ENCODE data around the gene EPPIN.
"Not testable (repeated sequence)": the region's sequence is repeated elsewhere in the genome, so short reads cannot be mapped to it uniquely, and the experiment has no call there.

Gene EPPIN

GRCh38 chr20:45547206-45547770, at the start of gene EPPIN:
EPPIN (minus strand) TSS chr20:45547401; CDS start chr20:45547357, 44 bp downstream.
- no peak for DNase-seq (ENCODE audit: low read depth in 2 of 2)

GRCh38 chr20:45595235-45595634, 48.0 kb upstream of the EPPIN start:
- no peak for DNase-seq (ENCODE audit: low read depth in 2 of 2)

GRCh38 chr20:45593498-45593897, 46.3 kb upstream of the EPPIN start:
- DNase-seq (ENCODE audit: low read depth in 2 of 2): no peak

- peak; percentile 16 to 24 for DNase-seq (ENCODE audit: low read depth in 2 of 2)
Measured at GRCh38 chr20:45592574-45593189, 45.5 kb upstream of the EPPIN start.

GRCh38 chr20:45589725-45590124, 42.5 kb upstream of the EPPIN start:
- DNase-seq (ENCODE audit: low read depth in 2 of 2): no peak

GRCh38 chr20:45588800-45589199, 41.6 kb upstream of the EPPIN start:
- no peak for DNase-seq (ENCODE audit: low read depth in 2 of 2)

- DNase-seq (ENCODE audit: low read depth in 2 of 2): not testable (repeated sequence)
Measured at GRCh38 chr20:45585986-45586385, 38.8 kb upstream of the EPPIN start.

- DNase-seq (ENCODE audit: low read depth in 2 of 2): not testable (repeated sequence)
Measured at GRCh38 chr20:45584294-45584693, 37.1 kb upstream of the EPPIN start.

GRCh38 chr20:45583502-45583901, 36.3 kb upstream of the EPPIN start:
- no peak for DNase-seq (ENCODE audit: low read depth in 2 of 2)

- no peak for DNase-seq (ENCODE audit: low read depth in 2 of 2)
Measured at GRCh38 chr20:45581702-45582101, 34.5 kb upstream of the EPPIN start.

- no peak for DNase-seq (ENCODE audit: low read depth in 2 of 2)
Measured at GRCh38 chr20:45579184-45579583, 32.0 kb upstream of the EPPIN start, which contains the start of gene WFDC8. WFDC8 (minus strand) TSS chr20:45579284; CDS start chr20:45579247, 37 bp downstream.

- no peak for DNase-seq (ENCODE audit: low read depth in 2 of 2)
Measured at GRCh38 chr20:45578231-45578630, 31.0 kb upstream of the EPPIN start.

GRCh38 chr20:45576995-45577394, 29.8 kb upstream of the EPPIN start:
- DNase-seq (ENCODE audit: low read depth in 2 of 2): no peak

GRCh38 chr20:45575931-45576330, 28.7 kb upstream of the EPPIN start:
- no peak for DNase-seq (ENCODE audit: low read depth in 2 of 2)

GRCh38 chr20:45569650-45570049, 22.4 kb upstream of the EPPIN start:
- not testable (repeated sequence) for DNase-seq (ENCODE audit: low read depth in 2 of 2)

GRCh38 chr20:45564760-45565276, 17.6 kb upstream of the EPPIN start:
- DNase-seq (ENCODE audit: low read depth in 2 of 2): no peak

- DNase-seq (ENCODE audit: low read depth in 2 of 2): no peak
Measured at GRCh38 chr20:45555198-45555597, 8.0 kb upstream of the EPPIN start.

GRCh38 chr20:45552456-45552855, 5.3 kb upstream of the EPPIN start:
- DNase-seq (ENCODE audit: low read depth in 2 of 2): no peak

GRCh38 chr20:45550765-45551164, 3.6 kb upstream of the EPPIN start:
- no peak for DNase-seq (ENCODE audit: low read depth in 2 of 2)

GRCh38 chr20:45548410-45548809, 1.2 kb upstream of the EPPIN start:
- no peak for DNase-seq (ENCODE audit: low read depth in 2 of 2)

GRCh38 chr20:45545754-45546453, 1.3 kb downstream of the EPPIN start:
- peak; percentile 1 to 6 for DNase-seq (ENCODE audit: low read depth in 2 of 2)

GRCh38 chr20:45545351-45545750, 1.9 kb downstream of the EPPIN start:
- no peak for DNase-seq (ENCODE audit: low read depth in 2 of 2)

- no peak for DNase-seq (ENCODE audit: low read depth in 2 of 2)
Measured at GRCh38 chr20:45539382-45539781, 7.8 kb downstream of the EPPIN start, which contains the start of gene WFDC6. WFDC6 (minus strand) TSS chr20:45539482; CDS start chr20:45539407, 75 bp downstream.

All from fibroblast of skin of left quadriceps (primary cell).